ENCODE data around the gene UPF3A. TPM values are rescaled to one million over a fixed set of nuclear protein-coding genes. Genes with fewer than 3 reads are reported as not detected.

The UPF3A gene
- total and polyA plus RNA-seq, 11 donors: 13.4 to 42.0 (median 20.8) TPM

- no peak overlapping the region for H3K4me3 ChIP-seq
- no peaks in the 10 kb centered on the region for H3K27me3 ChIP-seq
- no peaks in the 10 kb centered on the region for H3K9me3 ChIP-seq
- no peak overlapping the region for H3K27ac ChIP-seq
- peaks cover 0 to 55% (median 52%) of the 10 kb centered on the region in 9 donors for H3K36me3 ChIP-seq
- 92 to 95% (median 93%) methylated on average over 3 of the region's 3 CpGs for WGBS, 4 donors
- DNase-seq: no peak
- ATAC-seq: no peak
- H3K4me1 ChIP-seq: peaks cover 0 to 47% (median 26%) of the 10 kb centered on the region in 12 donors
- no peak for TF ChIP-seq CTCF (IDR thresholded peaks at IDR 0.05)
- TF ChIP-seq POLR2A (IDR thresholded peaks at IDR 0.05): no peak
- intact Hi-C loops (cut with DNase I): no loop called here
Measured at GRCh38 chr13:114321256-114321655, 39.9 kb downstream of the UPF3A start.

- intact Hi-C loops (cut with DNase I): no loop called here
- no peak for TF ChIP-seq POLR2A (IDR thresholded peaks at IDR 0.05)
- TF ChIP-seq CTCF (IDR thresholded peaks at IDR 0.05): no peak
- peaks cover 0 to 72% (median 56%) of the 10 kb centered on the region in 9 donors for H3K36me3 ChIP-seq
- no peak for ATAC-seq
- no peaks in the 10 kb centered on the region for H3K27me3 ChIP-seq
- no peak overlapping the region for H3K27ac ChIP-seq
- H3K4me1 ChIP-seq: peaks cover 0 to 41% (median 19%) of the 10 kb centered on the region in 12 donors
- H3K9me3 ChIP-seq: no peaks in the 10 kb centered on the region
- H3K4me3 ChIP-seq: no peak overlapping the region
- WGBS, 4 donors: 94 to 98% (median 96%) methylated on average over 2 of the region's 2 CpGs
- no peak for DNase-seq
Measured at GRCh38 chr13:114323349-114323748, 41.9 kb downstream of the UPF3A start.

- Histone ChIP-seq H3K36me3 (peaks cover 0 to 75% (median 62%) of the 10 kb centered on the region in 9 donors), H3K9me3 (no peaks in the 10 kb centered on the region), H3K27ac (no peak overlapping the region), H3K4me3 (no peak overlapping the region), H3K27me3 (no peaks in the 10 kb centered on the region), H3K4me1 (peaks cover 0 to 31% (median 10%) of the 10 kb centered on the region in 12 donors)
- no peak for ATAC-seq
- 95 to 98% (median 96%) methylated on average over 4 of the region's 4 CpGs for WGBS, 4 donors
- intact Hi-C loops (cut with DNase I): no loop called here
- no peak for TF ChIP-seq CTCF (IDR thresholded peaks at IDR 0.05)
- no peak for TF ChIP-seq POLR2A (IDR thresholded peaks at IDR 0.05)
- DNase-seq: no peak
Measured at GRCh38 chr13:114324334-114324733, 42.9 kb downstream of the UPF3A start.

- ATAC-seq (no peak), DNase-seq (no peak)
- TF ChIP-seq POLR2A (IDR thresholded peaks at IDR 0.05) (no peak), CTCF (IDR thresholded peaks at IDR 0.05) (no peak)
- 92 to 95% (median 93%) methylated on average over 3 of the region's 3 CpGs for WGBS, 4 donors
- H3K27ac ChIP-seq: peak overlapping the region in 1 of 12 donors; percentile 13
- intact Hi-C loops (cut with DNase I): no loop called here
- no peaks in the 10 kb centered on the region for H3K9me3 ChIP-seq
- peaks cover 0 to 21% (median 0%) of the 10 kb centered on the region in 12 donors for H3K4me1 ChIP-seq
- no peaks in the 10 kb centered on the region for H3K27me3 ChIP-seq
- no peak overlapping the region for H3K4me3 ChIP-seq
- peaks cover 0 to 75% (median 62%) of the 10 kb centered on the region in 9 donors for H3K36me3 ChIP-seq
Measured at GRCh38 chr13:114325729-114326128, 44.3 kb downstream of the UPF3A start.
